HTERT RPE-1 (cell line): ENCODE data around the gene PTPRC.

Experiments used
- in situ Hi-C: fragments of 300-500 bp; cut with MboI; formaldehyde crosslinking; loops from 4 replicates; pipeline ENCODE4 v1.14.3; 2020; ENCODE audit warnings: low sequenced_read_pairs

Gene PTPRC

GRCh38 chr1:198641501-198641900 lies 2.7 kb downstream of the PTPRC start:
- in situ Hi-C loops = no loop called here

GRCh38 chr1:198641966-198642668 lies 3.3 kb downstream of the PTPRC start:
- in situ Hi-C loops = no loop called here

DNA sequence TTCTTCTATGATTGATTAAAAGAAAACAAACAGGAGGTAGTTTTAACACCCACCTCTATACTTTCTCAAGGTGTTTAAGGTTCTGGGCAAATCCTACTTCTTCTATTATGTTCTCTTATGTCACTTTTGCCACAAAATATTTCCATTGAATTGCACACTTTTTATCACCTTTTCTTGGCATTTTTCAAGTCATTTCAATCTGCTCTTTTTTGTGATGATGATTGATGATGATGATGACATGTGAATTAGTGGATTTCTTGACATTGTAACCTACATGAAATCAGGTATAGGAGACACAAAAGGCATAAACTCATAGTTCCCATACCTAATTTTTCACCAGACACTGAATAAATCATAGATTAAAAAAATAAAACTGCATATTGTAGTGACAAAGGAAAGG lies 4.1 kb downstream of the PTPRC start:
- in situ Hi-C loops = no loop called here

GRCh38 chr1:198643808-198644207 lies 5.0 kb downstream of the PTPRC start:
- in situ Hi-C loops = no loop called here

- in situ Hi-C loops = no loop called here
Observed at GRCh38 chr1:198647055-198647454, 8.2 kb downstream of the PTPRC start.

DNA sequence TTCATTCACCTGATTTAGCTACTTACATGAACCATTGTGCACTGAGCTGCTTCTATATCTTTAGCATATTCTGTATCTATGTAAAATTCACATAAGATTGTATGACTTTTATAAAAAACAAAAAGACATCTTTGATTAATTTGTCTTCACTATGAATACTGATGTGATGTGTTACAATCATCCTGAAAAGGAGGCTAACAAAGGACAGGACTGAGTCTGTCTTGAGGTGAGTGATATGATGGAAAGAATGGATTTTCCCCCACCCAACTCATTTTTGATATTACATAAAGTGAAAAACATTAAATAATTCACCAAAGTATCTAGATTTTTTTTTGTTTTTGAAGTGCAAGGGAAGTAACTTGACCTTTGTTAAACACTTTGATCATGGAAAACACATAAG lies 9.8 kb downstream of the PTPRC start:
- in situ Hi-C loops = no loop called here

DNA sequence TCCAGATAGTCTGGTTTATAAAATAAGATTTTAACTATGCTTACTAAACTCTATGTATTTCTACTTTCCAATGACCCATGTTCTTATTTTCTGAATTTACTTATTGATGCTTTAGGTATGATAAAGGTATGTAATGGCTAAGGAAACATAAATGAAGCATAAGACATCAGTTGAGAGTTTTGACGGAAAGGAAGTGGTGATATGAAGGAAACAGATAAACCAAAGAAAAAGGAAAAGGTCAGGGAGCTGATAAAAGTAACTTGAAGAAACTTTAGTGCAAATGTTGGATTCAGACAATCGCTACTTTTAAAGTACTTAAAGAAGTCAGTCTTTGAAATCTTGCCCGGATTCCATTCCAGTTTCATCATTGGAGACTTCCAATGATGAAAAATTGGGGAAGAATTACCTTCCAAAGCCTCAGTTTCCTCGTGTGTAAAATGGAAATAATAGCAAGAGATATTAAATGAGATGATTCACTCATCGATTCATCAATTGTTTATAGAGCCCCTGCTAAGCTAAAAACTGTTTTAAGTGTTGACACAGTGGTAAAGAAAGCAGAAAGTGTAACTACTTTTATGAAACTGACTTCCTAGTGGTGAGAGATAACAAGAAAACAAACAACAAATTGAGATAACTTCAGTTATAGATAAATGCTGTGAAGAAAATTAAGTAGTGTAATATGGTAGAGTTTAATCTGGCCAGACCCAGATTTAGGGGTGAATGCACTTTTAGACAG lies 10.6 kb downstream of the PTPRC start:
- in situ Hi-C loops = no loop called here

GRCh38 chr1:198649968-198650338 lies 11.1 kb downstream of the PTPRC start:
- in situ Hi-C loops = no loop called here

DNA sequence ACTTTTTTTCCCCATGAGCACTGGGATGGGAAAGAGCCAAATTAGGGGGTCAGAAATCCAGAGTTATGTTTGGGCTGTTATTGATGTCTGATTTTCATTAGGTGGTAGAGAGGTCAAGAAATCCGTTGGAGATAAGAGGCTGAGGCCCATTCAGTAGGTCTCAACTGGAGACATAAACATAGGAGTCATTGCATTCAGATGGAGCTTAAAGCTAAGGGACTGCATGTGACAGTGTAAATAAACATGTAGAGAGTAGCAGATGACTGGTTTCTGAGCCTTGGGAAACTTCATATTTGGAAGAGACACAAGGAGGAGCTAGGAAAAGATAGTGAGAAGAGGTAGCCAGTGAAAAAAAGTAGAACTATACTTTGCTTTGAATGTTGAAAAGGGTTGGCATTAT lies 11.7 kb downstream of the PTPRC start:
- in situ Hi-C loops = no loop called here

DNA sequence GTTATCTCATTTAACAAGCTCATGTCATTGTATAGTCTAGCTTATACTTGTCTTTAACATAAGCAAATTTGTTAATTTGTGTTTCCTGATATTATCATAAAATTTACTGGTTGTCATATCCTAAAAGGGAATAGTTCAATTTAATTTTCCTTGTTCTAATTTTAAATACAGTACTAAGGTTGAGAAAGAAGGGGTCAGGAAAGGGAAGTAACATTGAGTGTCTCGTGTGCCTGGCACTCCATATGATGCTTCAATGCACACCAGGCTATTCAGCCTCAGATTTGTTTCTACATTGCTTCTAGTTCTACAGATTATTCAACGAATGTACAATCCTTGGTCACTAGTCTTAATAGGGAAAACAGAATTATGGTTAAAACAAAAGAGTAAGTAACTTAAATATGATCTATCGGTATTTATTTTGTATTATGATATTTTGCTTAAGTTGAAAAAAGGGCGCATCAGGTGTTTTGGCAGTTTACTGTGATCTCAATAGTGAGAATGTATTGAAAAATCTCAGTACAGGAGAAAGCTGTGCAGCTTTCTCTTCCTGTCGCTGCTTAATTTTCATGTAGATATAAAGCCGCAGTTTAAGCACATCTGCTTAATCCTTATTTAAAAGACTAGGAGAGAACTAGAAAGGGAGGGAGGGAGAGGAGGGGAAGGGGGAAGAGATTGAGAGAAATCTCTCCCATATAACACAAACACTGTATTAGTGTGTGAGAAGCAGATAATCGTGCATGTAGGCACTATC lies 13.0 kb downstream of the PTPRC start:
- in situ Hi-C loops = no loop called here

DNA sequence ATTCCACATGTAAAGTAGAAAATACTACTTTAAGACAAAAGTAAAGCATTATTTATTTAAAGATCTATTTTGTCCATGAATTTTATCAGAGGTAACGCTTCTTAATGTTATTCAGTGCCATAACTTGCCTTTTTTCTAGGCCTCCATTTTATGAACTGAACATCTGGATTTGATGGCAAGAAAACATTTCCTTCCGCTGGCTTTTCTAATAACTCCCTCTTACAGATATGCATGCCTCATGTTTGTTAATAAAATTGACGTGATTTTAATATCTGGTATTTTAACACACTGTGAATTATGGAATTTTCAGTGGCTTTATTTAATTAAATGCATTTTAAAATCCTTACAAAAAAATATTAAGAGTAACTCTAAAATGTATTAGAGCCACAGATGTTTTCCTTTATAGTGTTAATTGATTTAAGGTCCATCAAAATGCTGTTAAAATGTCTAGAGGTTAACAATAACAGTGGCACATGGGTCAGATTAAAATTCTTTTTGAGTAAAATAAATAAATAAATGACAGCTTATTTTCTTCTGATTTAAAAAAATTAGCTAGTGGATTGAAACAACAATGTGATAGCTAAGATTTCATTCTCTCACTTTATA lies 15.1 kb downstream of the PTPRC start:
- in situ Hi-C loops = no loop called here

DNA sequence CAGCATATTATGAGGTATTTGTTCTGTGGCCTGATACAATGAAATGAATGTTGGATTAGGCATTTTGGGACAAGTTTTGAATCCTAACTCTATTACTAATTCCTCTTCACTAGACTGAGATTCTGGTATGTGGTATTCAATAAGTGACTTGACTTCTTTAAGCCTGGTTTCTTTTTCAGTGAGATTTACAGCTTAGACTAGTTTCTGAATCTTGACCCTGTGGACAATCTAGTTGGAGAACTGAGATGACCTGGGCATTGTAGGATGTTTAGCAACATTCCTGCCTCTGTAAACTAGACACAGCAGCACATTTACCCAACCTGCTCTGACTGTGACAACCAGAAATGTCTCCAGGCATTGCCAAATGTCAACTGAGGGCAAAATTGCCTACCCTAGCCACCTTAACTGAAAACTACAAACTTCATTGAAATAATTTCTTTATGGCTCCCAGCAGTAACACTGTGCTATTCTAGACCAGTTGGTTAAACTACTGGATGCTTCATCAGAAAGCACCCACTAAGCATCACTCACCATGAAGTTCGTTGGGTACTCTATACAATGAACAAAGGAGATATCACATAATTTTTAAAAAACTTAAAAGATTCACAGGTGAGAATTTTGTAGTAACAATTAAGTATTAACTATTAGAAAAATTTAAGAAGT lies 16.8 kb downstream of the PTPRC start:
- in situ Hi-C loops = no loop called here

DNA sequence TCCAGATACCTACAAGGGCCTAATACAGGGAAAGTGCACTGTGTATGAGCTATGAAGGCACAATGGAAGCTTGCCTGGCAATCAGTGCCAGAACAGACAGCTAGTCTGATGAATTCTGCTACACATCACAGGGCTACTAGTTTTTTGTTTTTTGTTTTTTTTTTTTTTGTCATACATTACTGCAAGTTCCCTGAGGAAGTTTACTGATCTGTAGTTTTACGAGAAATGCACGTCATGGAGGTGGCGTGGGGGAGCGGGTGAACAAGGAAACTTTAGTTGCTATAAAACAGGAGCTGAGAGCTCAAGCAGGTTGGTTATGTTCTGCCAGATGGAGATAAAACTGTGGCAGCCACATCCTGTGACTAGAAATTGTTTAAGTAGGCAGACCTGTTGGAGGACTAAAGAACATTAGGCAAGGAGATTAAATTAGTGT lies 17.7 kb downstream of the PTPRC start:
- in situ Hi-C loops = no loop called here

- in situ Hi-C loops = no loop called here
Observed at GRCh38 chr1:198657550-198658064, 18.8 kb downstream of the PTPRC start.

DNA sequence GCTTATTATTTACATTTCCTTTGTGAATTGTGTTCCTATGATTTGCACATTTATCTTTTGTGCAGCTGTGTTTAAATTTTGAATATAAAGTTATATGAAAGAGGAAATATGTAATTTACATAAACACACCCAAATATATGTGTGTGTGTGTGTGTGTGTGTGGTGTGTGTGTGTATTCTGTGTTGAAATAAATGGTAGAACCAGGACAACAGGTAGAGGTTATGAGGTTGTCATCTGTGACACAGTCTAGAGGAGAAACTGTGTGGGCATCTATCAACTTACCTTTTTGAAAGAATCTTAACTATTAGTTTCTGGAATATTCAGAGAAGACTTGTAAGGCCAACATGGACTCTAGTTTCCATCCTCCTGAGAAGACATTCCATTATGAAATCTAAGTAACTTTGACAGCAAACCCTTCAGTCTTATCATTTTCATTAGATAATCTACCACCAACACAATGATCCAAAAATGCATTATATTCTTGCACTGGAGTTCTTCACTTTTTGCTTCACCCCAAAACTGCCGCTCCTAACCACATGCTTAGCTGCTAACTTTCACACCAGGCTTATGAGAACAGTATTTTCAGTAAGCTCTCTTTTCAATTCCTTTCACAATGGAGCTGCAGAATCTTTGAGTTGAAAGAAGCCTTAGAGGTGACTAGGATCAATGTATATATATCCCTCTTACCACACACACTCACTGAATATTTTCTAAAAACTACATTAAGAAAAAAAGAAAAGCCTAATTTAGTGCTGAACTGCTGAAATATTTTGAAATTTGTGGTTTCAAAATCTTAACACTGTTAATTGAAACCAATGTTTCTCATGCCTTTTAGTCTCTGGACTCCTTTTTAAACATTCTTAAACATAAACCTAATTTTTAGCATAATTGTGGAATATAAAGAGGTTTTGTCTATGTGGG lies 21.8 kb downstream of the PTPRC start:
- in situ Hi-C loops = no loop called here

DNA sequence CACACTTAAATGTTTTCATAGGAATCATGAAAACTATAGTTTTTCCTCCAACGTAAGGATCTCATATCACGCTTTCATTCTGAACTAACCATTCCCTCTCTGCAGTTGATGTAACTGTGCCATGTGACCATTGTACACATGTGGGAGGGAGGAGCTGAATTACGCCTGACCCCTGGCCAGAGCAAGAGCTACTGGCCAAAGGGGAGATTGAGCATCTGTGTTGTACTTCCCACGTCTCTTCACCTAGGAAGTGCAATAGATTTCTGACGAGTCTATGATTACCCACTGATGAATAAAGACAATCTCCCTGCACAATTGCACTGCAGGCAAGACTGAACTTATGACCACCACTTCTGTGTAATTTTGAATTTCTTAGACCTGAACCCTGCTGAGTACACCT lies 24.0 kb downstream of the PTPRC start:
- in situ Hi-C loops = no loop called here

GRCh38 chr1:198664068-198664788 lies 25.4 kb downstream of the PTPRC start:
- in situ Hi-C loops = no loop called here

DNA sequence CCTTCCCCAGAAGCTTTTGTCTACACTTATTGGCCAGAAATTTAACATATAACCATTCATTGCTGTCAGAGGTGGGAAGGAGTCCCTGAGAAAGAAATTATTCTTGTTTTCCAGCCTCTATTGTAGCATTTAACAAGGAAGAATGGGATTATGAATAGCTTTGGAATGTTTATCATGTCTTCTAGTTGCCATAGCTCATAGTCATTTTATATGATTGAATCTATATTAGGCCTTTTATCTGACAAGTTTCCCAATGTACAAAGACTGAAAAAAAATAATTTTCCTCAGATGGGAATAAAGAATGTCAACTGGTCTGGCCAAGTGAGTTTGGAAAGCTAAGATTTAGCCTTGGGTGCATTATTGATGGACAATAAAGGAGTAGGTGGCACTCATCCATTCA lies 28.3 kb downstream of the PTPRC start:
- in situ Hi-C loops = no loop called here

DNA sequence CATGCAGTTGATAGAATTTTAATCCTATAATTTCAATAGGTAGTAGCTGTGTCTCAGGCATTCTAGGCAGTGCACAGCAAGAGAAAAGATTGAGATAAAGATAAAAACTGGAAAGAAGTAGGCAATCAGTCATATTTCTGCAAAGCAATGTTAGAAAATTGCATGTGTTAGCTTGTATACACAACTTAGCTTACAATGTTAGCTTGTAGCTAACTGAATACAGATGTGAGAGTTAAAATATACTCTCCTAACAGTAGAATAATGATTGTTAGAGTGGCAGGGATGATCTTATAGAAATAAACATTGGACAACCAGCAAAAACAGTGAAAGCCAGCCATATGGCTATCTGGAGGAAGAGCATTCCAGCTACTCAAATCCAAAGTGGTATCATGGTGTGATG lies 29.0 kb downstream of the PTPRC start:
- in situ Hi-C loops = no loop called here
